PC-9 (cell line): ENCODE measurements around the gene NCOA4. TPM values are rescaled to one million over a fixed set of nuclear protein-coding genes. Genes with fewer than 3 reads are reported as not detected.
A peak's percentile ranks its signal among the peaks of the same experiment; 100 is the strongest.
"Not testable (repeated sequence)": the region's sequence is repeated elsewhere in the genome, so short reads cannot be mapped to it uniquely, and the experiment has no call there.

Experiments
- BruUV-seq: library from RNA; stranded (reverse); fragments of 400-500 nt; replicated peaks from 2 replicates; lab custom pipeline; 2021; lab: Mats Ljungman, UMichigan
- CTCF ChIA-PET: fragments of 300-600 bp; sonication (Branson Sonifier 250); formaldehyde crosslinking; loops from one replicate; lab custom pipeline; 2022; ENCODE audit warnings: antibody characterized with exemption; lab: Charles Lee
- POLR2A ChIA-PET: fragments of 300-600 bp; sonication (Branson Sonifier 250); formaldehyde crosslinking; loops from one replicate; lab custom pipeline; 2022; ENCODE audit warnings: antibody characterized with exemption; ENCODE audit not compliant: unreplicated experiment; lab: Charles Lee
- DNase-seq, 2 experiments: peaks; one replicate each; pipeline versions ENCODE4 v3.0.0 to v3.0.0-alpha.2; 2015 to 2022; ENCODE audit warnings: mixed read lengths in 1 of 2
- H2AFZ ChIP-seq: fragments of 200-600 bp; sonication (generic); 2 replicates; pipeline ENCODE4 v1.8.1; 2017; ENCODE audit warnings: antibody characterized with exemption
- H3F3A ChIP-seq: fragments of 200-600 bp; sonication (generic); 2 replicates; pipeline ENCODE4 v1.8.1; 2017; ENCODE audit warnings: antibody characterized with exemption, mild to moderate bottlenecking, low read depth; ENCODE audit not compliant: insufficient read depth
- H3K27ac ChIP-seq: fragments of 200-600 bp; sonication (generic); 2 replicates; pipeline ENCODE4 v1.6.1; 2016; ENCODE audit warnings: mixed run types
- H3K27me3 ChIP-seq: fragments of 200-600 bp; sonication (generic); 2 replicates; pipeline ENCODE4 v1.6.1; 2016; ENCODE audit warnings: low read depth, mixed run types; ENCODE audit not compliant: insufficient read depth
- H3K36me3 ChIP-seq: fragments of 200-600 bp; sonication (generic); 2 replicates; pipeline ENCODE4 v1.6.1; 2016; ENCODE audit warnings: low read depth, mixed run types
- H3K4me1 ChIP-seq: fragments of 200-600 bp; sonication (generic); replicated peaks from 2 replicates; pipeline ENCODE4 v1.6.1; 2016; ENCODE audit warnings: mixed run types; ENCODE audit not compliant: insufficient read depth
- H3K4me2 ChIP-seq: fragments of 200-600 bp; sonication (generic); 2 replicates; pipeline ENCODE4 v1.6.1; 2017; ENCODE audit warnings: mixed run types
- H3K4me3 ChIP-seq: fragments of 200-600 bp; sonication (generic); 2 replicates; pipeline ENCODE4 v1.6.1; 2016; ENCODE audit warnings: mixed run types
- H3K79me2 ChIP-seq: fragments of 200-600 bp; sonication (generic); 2 replicates; pipeline ENCODE4 v1.6.1; 2017; ENCODE audit warnings: low read depth, mixed run types
- H3K9me2 ChIP-seq: fragments of 200-600 bp; sonication (generic); 2 replicates; pipeline ENCODE4 v1.8.1; 2017; ENCODE audit warnings: mild to moderate bottlenecking; ENCODE audit not compliant: insufficient read depth
- H3K9me3 ChIP-seq: fragments of 200-600 bp; sonication (generic); 2 replicates; pipeline ENCODE4 v1.8.1; 2016; ENCODE audit warnings: low read depth; ENCODE audit not compliant: insufficient read depth
- H4K20me1 ChIP-seq: fragments of 200-600 bp; sonication (generic); 2 replicates; pipeline ENCODE4 v1.8.1; 2017; ENCODE audit not compliant: insufficient read depth
- EZH2 ChIP-seq: fragments of 200-600 bp; sonication (generic); IDR thresholded peaks from 2 replicates; pipeline ENCODE4 v1.8.0; 2017; ENCODE audit warnings: antibody characterized with exemption, low read depth
- intact Hi-C: fragments of 100-400 bp; cut with micrococcal nuclease; formaldehyde crosslinking; loops from one replicate; pipeline ENCODE4 v1.10.0; 2022; ENCODE audit not compliant: unreplicated experiment
- total RNA-seq: library from RNA; stranded (reverse); gene quantifications from 2 replicates; pipeline ENCODE4 v1.2.3, GENCODE V29; 2021
- TF ChIP-seq, protein P1 (sequence below): fragments of 200-600 bp; sonication (generic); conservative IDR thresholded peaks from 2 replicates; pipeline ENCODE4 v1.6.1; 2017; ENCODE audit warnings: mixed run types, antibody characterized with exemption, mild to moderate bottlenecking, moderate library complexity

NCOA4 gene
- total RNA-seq, 1 experiment from 2014 or later: 143 TPM

DNA sequence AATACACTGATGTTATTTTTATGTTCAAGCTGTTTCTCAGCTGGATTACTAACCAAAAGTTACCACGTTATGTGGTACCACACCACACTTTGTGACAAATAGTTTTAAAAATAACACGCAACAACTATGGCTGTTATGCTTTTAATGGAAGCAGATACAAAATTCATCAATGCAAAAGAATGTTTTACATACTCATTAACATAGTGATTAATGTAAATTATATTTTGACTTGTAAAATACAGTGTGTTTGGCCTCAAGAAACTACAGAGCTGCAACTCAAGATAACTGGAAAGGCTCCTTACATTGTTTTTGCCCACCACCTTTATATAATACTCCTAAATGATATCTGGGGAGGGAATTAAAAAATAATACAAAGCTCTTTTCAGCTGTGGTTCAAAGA is 25.5 kb downstream of the NCOA4 start:
- H3K4me2 ChIP-seq: no peak overlapping the region
- no peak overlapping the region for H3K4me3 ChIP-seq
- H2AFZ ChIP-seq: no peak overlapping the region
- no peak for DNase-seq
- peaks cover 37% of the 10 kb centered on the region for H3F3A ChIP-seq
- ChIA-PET POLR2A (interaction anchor here (0.6 kb wide), 1 partner anchor 18 kb away, joined by 5 read pairs; no protein-coding TSS in a partner anchor), CTCF (no interaction called here)
- no TSS peak for BruUV-seq
- no peaks in the 10 kb centered on the region for H3K9me3 ChIP-seq
- peaks cover 63% of the 10 kb centered on the region for H3K36me3 ChIP-seq
- intact Hi-C loops: no loop called here
- TF ChIP-seq EZH2: no peak
- TF ChIP-seq, protein P1, sequence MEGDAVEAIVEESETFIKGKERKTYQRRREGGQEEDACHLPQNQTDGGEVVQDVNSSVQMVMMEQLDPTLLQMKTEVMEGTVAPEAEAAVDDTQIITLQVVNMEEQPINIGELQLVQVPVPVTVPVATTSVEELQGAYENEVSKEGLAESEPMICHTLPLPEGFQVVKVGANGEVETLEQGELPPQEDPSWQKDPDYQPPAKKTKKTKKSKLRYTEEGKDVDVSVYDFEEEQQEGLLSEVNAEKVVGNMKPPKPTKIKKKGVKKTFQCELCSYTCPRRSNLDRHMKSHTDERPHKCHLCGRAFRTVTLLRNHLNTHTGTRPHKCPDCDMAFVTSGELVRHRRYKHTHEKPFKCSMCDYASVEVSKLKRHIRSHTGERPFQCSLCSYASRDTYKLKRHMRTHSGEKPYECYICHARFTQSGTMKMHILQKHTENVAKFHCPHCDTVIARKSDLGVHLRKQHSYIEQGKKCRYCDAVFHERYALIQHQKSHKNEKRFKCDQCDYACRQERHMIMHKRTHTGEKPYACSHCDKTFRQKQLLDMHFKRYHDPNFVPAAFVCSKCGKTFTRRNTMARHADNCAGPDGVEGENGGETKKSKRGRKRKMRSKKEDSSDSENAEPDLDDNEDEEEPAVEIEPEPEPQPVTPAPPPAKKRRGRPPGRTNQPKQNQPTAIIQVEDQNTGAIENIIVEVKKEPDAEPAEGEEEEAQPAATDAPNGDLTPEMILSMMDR: no peak
- H3K4me1 ChIP-seq: no peaks in the 10 kb centered on the region
- H3K9me2 ChIP-seq: no peaks in the 10 kb centered on the region
- no peaks in the 10 kb centered on the region for H3K79me2 ChIP-seq
- no peaks in the 10 kb centered on the region for H3K27me3 ChIP-seq
- no peak overlapping the region for H3K27ac ChIP-seq
- peaks cover 38% of the 10 kb centered on the region for H4K20me1 ChIP-seq

DNA sequence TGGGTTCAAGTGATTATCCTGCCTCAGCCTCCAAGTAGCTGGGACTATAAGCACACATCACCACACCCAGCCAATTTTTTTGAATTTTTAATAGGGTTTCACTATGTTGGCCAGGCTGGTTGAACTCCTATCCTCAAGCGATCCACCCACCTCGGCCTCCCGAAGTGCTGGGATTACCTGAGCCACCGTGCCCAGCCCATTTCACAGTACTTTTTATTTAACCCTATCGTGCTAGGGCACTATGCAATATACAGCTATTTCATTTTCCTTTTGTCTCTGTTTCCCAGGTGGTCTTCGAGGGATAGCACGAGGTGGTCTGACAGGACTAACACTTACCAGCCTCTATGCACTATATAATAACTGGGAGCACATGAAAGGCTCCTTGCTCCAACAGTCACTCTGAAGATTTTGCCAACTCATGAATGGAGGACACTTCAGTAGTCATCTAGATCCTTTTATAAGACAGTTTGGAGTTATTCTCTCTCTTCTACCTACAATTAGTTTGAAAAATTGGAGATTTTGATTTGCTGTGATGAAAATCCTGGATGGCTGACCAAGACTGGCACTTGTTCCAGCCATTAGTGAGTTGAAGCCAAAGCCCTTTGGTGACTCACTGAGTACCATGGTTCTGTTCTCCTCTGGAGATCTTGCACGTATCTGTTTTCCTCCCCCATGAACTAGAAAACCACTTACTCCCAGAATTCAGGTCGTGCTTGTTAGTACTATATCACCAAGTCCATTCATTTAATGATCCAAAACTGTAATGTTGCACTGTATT is 27.3 kb downstream of the NCOA4 start:
- intact Hi-C loops: no loop called here
- no peaks in the 10 kb centered on the region for H3K9me2 ChIP-seq
- no peak overlapping the region for H3K4me2 ChIP-seq
- H3K4me1 ChIP-seq: no peaks in the 10 kb centered on the region
- no peak overlapping the region for H3K4me3 ChIP-seq
- BruUV-seq: TSS peak; percentile 20
- no peak overlapping the region for H2AFZ ChIP-seq
- no peaks in the 10 kb centered on the region for H3K79me2 ChIP-seq
- H3F3A ChIP-seq: peaks cover 37% of the 10 kb centered on the region
- no peak for TF ChIP-seq EZH2
- TF ChIP-seq, protein P1: no peak
- POLR2A ChIA-PET: no interaction called here
- peaks cover 31% of the 10 kb centered on the region; the same call in 1 of the 2 replicates for H4K20me1 ChIP-seq
- no peak for DNase-seq
- CTCF ChIA-PET: no interaction called here
- H3K27ac ChIP-seq: no peak overlapping the region
- H3K36me3 ChIP-seq: peaks cover 65% of the 10 kb centered on the region
- H3K9me3 ChIP-seq: peaks cover 3% of the 10 kb centered on the region; the same call in 1 of the 2 replicates
- no peaks in the 10 kb centered on the region for H3K27me3 ChIP-seq

DNA sequence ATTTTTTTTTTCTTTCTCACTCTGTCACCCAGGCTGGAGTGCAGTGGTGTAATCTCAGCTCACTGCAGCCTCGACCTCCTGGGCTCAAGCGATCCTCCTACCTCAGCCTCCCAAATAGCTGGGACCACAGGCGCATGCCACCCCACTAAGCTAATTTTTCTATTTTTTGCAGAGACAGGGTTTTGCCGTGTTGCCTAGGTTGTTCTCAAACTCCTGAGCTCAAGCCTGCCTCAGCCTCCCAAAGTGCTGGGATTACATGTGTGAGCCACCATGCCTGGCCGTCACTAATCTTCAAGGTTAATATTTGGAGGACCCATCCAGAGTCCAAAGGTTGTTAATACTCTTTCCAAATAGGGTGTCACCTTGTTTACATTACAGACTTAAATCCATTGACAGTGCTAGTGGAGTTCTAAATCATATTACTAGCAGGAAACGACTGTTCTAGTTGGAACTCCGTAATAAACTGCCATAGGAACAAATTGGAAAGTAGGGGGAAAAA is 28.2 kb downstream of the NCOA4 start:
- CTCF ChIA-PET: interaction anchor here (0.6 kb wide), 1 partner anchor 88 kb away, joined by 3 read pairs; no protein-coding TSS in a partner anchor
- H3K79me2 ChIP-seq, BruUV-seq, H3K27me3 ChIP-seq, H3K4me1 ChIP-seq, intact Hi-C loops, POLR2A ChIA-PET, H3K4me3 ChIP-seq, H3K9me2 ChIP-seq, H2AFZ ChIP-seq, H3K9me3 ChIP-seq, H3K27ac ChIP-seq, H3K4me2 ChIP-seq, DNase-seq: not testable (repeated sequence)
- Histone ChIP-seq H4K20me1 (peaks cover 34% of the 10 kb centered on the region), H3F3A (peaks cover 37% of the 10 kb centered on the region), H3K36me3 (peaks cover 66% of the 10 kb centered on the region)
